HL-60 (cell line): ENCODE data around the gene MKRN1.

Source experiments
- DNase-seq, 2 experiments: peaks; one replicate each; pipeline ENCODE4 v3.0.0-alpha.2; 2010 to 2020; ENCODE audit warnings: low read depth in 1 of 2, low spot score in 1 of 2
- H3K27ac ChIP-seq: fragments of 250-450 bp; sonication (Bioruptor Pico); replicated peaks from 2 replicates; pipeline ENCODE4 v1.5.1; 2020; ENCODE audit warnings: mild to moderate bottlenecking, moderate library complexity
- H3K27me3 ChIP-seq: fragments of 250-450 bp; sonication (Bioruptor Pico); 2 replicates; pipeline ENCODE4 v1.5.1; 2021; ENCODE audit warnings: mild to moderate bottlenecking, moderate library complexity; ENCODE audit not compliant: insufficient read depth, poor library complexity, severe bottlenecking
- H3K4me3 ChIP-seq: replicated peaks from 2 replicates; pipeline ENCODE4 v1.5.1; 2011; ENCODE audit warnings: mild to moderate bottlenecking, control low read depth, low read length; ENCODE audit not compliant: insufficient read depth
- CTCF ChIP-seq: IDR thresholded peaks from one replicate; pipeline ENCODE4 v1.5.1; 2011; ENCODE audit warnings: low read length, control low read depth, inconsistent platforms; ENCODE audit not compliant: insufficient read depth
- GABPA ChIP-seq: IDR thresholded peaks from 2 replicates; pipeline ENCODE4 v1.6.1; 2012; ENCODE audit warnings: low read depth
- POLR2AphosphoS5 ChIP-seq: IDR thresholded peaks from 2 replicates; pipeline ENCODE4 v1.6.1; 2012; ENCODE audit warnings: low read depth
- REST ChIP-seq: IDR thresholded peaks from 2 replicates; pipeline ENCODE4 v1.6.1; 2012; ENCODE audit warnings: low read depth; ENCODE audit not compliant: insufficient replicate concordance
- SPI1 ChIP-seq: IDR thresholded peaks from 2 replicates; pipeline ENCODE4 v1.6.1; 2012; ENCODE audit warnings: low read depth, mild to moderate bottlenecking, borderline replicate concordance

The MKRN1 gene

GRCh38 chr7:140495514-140496097 lies 16.3 kb upstream of the MKRN1 start:
- H3K4me3 ChIP-seq, result no peak overlapping the region
- no peak for TF ChIP-seq POLR2AphosphoS5
- TF ChIP-seq CTCF, result no peak
- TF ChIP-seq REST, result no peak
- TF ChIP-seq SPI1, result no peak
- no peak for TF ChIP-seq GABPA
- no peak overlapping the region for H3K27ac ChIP-seq
- no peak for DNase-seq
- H3K27me3 ChIP-seq, result no peaks in the 10 kb centered on the region

- DNase-seq, result no peak
- Histone ChIP-seq H3K27ac (no peak overlapping the region), H3K27me3 (no peaks in the 10 kb centered on the region), H3K4me3 (no peak overlapping the region)
- TF ChIP-seq CTCF (no peak), SPI1 (no peak), POLR2AphosphoS5 (no peak), REST (no peak), GABPA (no peak)
These were observed 15.6 kb upstream of the MKRN1 start for GRCh38 chr7:140494867-140495266.

- H3K27ac ChIP-seq, result no peak overlapping the region
- DNase-seq, result peak in 1 of 2 experiments; percentile 12
- no peak for TF ChIP-seq SPI1
- no peak for TF ChIP-seq POLR2AphosphoS5
- no peak for TF ChIP-seq GABPA
- no peak for TF ChIP-seq REST
- no peak for TF ChIP-seq CTCF
- H3K27me3 ChIP-seq, result no peaks in the 10 kb centered on the region
- H3K4me3 ChIP-seq, result no peak overlapping the region
These were observed 9.7 kb upstream of the MKRN1 start for GRCh38 chr7:140489026-140489359.
